IPS-18a (cell line): ENCODE results near the gene SDR9C7.
"Not testable (repeated sequence)": the region's sequence is repeated elsewhere in the genome, so short reads cannot be mapped to it uniquely, and the experiment has no call there.

Experiments
- H3K27ac ChIP-seq: one replicate; pipeline ENCODE4 v1.5.1; 2013; ENCODE audit warnings: low read length
- H3K27me3 ChIP-seq: one replicate; pipeline ENCODE4 v1.6.1; 2013; ENCODE audit warnings: mild to moderate bottlenecking, low read length; ENCODE audit not compliant: control insufficient read depth, insufficient read depth
- H3K36me3 ChIP-seq: one replicate; pipeline ENCODE4 v1.6.1; 2013; ENCODE audit warnings: low read depth, low read length; ENCODE audit not compliant: control insufficient read depth
- H3K4me1 ChIP-seq: one replicate; pipeline ENCODE4 v1.6.1; 2013; ENCODE audit warnings: low read depth, low read length; ENCODE audit not compliant: control insufficient read depth
- H3K4me3 ChIP-seq: one replicate; pipeline ENCODE4 v1.5.1; 2013; ENCODE audit warnings: low read length
- H3K9ac ChIP-seq: one replicate; pipeline ENCODE4 v1.6.1; 2013; ENCODE audit warnings: mild to moderate bottlenecking, low read length, moderate library complexity
- H3K9me3 ChIP-seq: one replicate; pipeline ENCODE4 v1.6.1; 2013; ENCODE audit warnings: low read depth, low read length; ENCODE audit not compliant: control insufficient read depth

SDR9C7 gene

GRCh38 chr12:56929780-56930179 lies 4.4 kb downstream of the SDR9C7 start:
- Histone ChIP-seq H3K4me3 (no peak overlapping the region), H3K4me1 (peaks cover 16% of the 10 kb centered on the region), H3K27me3 (no peaks in the 10 kb centered on the region), H3K36me3 (no peaks in the 10 kb centered on the region), H3K9ac (no peak overlapping the region), H3K27ac (no peak overlapping the region), H3K9me3 (no peaks in the 10 kb centered on the region)

GRCh38 chr12:56928262-56928661 lies 5.9 kb downstream of the SDR9C7 start:
- Histone ChIP-seq H3K27ac (no peak overlapping the region), H3K9me3 (no peaks in the 10 kb centered on the region), H3K27me3 (no peaks in the 10 kb centered on the region), H3K9ac (no peak overlapping the region), H3K4me1 (peaks cover 16% of the 10 kb centered on the region), H3K36me3 (no peaks in the 10 kb centered on the region), H3K4me3 (no peak overlapping the region)

DNA sequence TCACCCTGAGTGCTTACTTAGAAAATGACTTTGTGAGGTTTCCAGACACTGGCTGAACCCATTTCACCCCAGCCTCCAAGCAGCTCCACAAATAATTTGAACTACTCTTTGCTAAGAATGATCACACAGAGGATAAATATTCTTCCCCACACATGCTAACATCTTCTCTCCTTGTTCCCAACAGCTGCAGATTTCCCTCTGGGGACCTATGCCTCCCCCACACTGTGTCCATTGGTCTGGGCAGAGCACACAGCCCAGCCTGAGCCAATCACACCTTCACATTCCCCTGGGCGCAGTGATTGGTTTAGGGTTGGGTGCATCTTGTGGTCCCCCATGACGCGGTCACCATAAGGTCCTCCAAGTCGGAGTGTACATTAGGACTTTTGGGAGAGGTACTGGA lies 6.9 kb downstream of the SDR9C7 start:
- Histone ChIP-seq H3K9ac (no peak overlapping the region), H3K27ac (no peak overlapping the region), H3K4me1 (peaks cover 16% of the 10 kb centered on the region), H3K4me3 (no peak overlapping the region), H3K27me3 (no peaks in the 10 kb centered on the region), H3K9me3 (no peaks in the 10 kb centered on the region), H3K36me3 (no peaks in the 10 kb centered on the region)

- no peaks in the 10 kb centered on the region for H3K36me3 ChIP-seq
- H3K27ac ChIP-seq: no peak overlapping the region
- no peaks in the 10 kb centered on the region for H3K27me3 ChIP-seq
- no peak overlapping the region for H3K9ac ChIP-seq
- no peaks in the 10 kb centered on the region for H3K4me1 ChIP-seq
- no peaks in the 10 kb centered on the region for H3K9me3 ChIP-seq
- H3K4me3 ChIP-seq: no peak overlapping the region
Measured at GRCh38 chr12:56922031-56922430, 12.2 kb downstream of the SDR9C7 start.

GRCh38 chr12:56921346-56921745 lies 12.9 kb downstream of the SDR9C7 start:
- no peak overlapping the region for H3K9ac ChIP-seq
- H3K27ac ChIP-seq: no peak overlapping the region
- H3K9me3 ChIP-seq: no peaks in the 10 kb centered on the region
- no peaks in the 10 kb centered on the region for H3K36me3 ChIP-seq
- H3K4me3 ChIP-seq: no peak overlapping the region
- H3K27me3 ChIP-seq: no peaks in the 10 kb centered on the region
- no peaks in the 10 kb centered on the region for H3K4me1 ChIP-seq

DNA sequence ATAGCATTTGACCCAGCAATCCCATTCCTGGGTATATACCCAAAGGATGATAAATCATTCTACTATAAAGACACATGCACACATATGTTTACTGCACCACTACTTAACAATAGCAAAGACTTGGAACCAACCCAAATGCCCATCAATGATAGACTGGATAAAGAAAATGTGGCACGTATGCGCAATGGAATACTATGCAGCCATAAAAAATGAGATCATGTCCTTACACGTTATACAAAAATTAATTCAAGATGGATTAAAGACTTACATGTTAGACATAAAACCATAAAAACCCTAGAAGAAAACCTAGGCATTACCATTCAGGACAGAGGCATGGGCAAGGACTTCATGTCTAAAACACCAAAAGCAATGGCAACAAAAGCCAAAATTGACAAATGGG lies 16.1 kb downstream of the SDR9C7 start:
- H3K9me3 ChIP-seq, H3K36me3 ChIP-seq, H3K9ac ChIP-seq, H3K4me3 ChIP-seq, H3K27me3 ChIP-seq, H3K4me1 ChIP-seq, H3K27ac ChIP-seq: not testable (repeated sequence)

GRCh38 chr12:56916996-56917333 lies 17.2 kb downstream of the SDR9C7 start:
- H3K27ac ChIP-seq: no peak overlapping the region
- no peaks in the 10 kb centered on the region for H3K9me3 ChIP-seq
- no peak overlapping the region for H3K9ac ChIP-seq
- no peak overlapping the region for H3K4me3 ChIP-seq
- no peaks in the 10 kb centered on the region for H3K36me3 ChIP-seq
- no peaks in the 10 kb centered on the region for H3K27me3 ChIP-seq
- no peaks in the 10 kb centered on the region for H3K4me1 ChIP-seq

DNA sequence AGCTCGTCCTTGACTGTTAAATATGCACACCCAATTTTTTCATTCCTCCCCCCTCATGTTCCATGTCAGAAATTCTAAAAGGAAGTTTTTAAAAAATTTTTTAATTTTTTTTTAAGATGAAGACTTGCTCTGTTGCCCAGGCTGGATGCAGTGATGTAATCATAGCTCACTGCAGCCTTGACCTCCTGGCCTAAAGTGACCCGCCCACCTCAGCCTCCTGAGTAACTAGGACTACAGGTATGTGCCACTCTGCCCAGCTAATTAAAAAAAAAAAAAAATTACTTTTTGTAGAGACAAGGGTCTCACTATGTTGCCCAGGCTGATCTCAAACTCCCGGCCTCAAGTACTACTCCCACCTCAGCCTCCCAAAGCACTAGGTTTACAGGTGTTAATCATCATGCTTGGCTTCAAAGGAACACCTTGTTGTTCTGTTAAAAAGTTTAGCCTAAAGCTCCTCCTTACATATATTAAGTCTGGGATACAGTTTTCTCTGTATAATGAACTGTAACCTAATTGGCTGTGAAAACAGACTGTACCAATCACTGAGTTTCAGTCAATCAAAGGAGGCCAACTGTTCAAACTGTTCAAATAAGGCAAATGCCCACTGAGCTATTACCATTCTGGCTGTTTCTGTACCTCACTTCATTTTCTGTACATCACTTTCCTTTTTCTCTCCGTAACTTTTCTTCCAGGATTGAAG lies 17.8 kb downstream of the SDR9C7 start:
- H3K4me3 ChIP-seq: no peak overlapping the region
- H3K9me3 ChIP-seq: no peaks in the 10 kb centered on the region
- H3K4me1 ChIP-seq: no peaks in the 10 kb centered on the region
- no peaks in the 10 kb centered on the region for H3K27me3 ChIP-seq
- no peaks in the 10 kb centered on the region for H3K36me3 ChIP-seq
- no peak overlapping the region for H3K27ac ChIP-seq
- H3K9ac ChIP-seq: no peak overlapping the region

DNA sequence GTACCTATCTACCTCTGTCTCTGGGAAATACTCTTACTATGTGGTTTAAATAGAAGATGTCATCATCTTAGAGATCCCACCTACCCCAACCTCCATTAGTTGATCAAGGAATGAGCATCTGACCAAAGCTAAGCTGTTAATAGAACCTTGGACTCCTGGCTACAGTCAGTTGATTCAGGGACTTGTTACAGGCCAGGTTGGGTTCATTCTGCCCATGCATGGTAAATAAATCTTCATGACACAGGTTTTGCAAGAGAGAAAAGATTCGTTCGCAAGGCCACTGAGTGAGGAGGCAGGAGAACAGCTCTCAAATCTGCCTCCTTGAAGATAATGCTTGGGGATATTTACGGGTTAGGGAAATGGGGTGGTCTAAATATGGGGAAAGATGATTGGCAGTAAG lies 19.5 kb downstream of the SDR9C7 start:
- H3K9ac ChIP-seq: no peak overlapping the region
- H3K4me1 ChIP-seq: no peaks in the 10 kb centered on the region
- H3K27me3 ChIP-seq: no peaks in the 10 kb centered on the region
- no peaks in the 10 kb centered on the region for H3K36me3 ChIP-seq
- no peak overlapping the region for H3K4me3 ChIP-seq
- H3K9me3 ChIP-seq: peaks cover 5% of the 10 kb centered on the region
- no peak overlapping the region for H3K27ac ChIP-seq

DNA sequence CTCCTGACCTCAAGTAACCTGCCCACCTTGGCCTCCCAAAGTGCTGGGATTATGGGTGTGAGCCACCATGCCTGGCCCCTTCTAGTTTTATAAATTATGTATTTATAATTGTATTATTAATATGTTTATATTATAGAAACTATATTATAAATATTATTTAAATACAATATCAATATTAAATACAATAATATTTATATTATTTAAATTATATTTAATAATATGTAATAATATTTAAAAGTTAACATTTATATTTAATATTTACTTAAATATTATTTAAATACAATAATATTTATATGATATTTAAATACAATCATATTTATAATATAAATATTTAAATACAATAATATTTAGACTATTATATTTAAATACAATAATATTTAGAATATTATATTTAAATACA lies 20.0 kb downstream of the SDR9C7 start:
- Histone ChIP-seq H3K4me1 (no peaks in the 10 kb centered on the region), H3K9me3 (peaks cover 9% of the 10 kb centered on the region), H3K4me3 (no peak overlapping the region), H3K27ac (no peak overlapping the region), H3K27me3 (no peaks in the 10 kb centered on the region), H3K36me3 (no peaks in the 10 kb centered on the region), H3K9ac (no peak overlapping the region)

DNA sequence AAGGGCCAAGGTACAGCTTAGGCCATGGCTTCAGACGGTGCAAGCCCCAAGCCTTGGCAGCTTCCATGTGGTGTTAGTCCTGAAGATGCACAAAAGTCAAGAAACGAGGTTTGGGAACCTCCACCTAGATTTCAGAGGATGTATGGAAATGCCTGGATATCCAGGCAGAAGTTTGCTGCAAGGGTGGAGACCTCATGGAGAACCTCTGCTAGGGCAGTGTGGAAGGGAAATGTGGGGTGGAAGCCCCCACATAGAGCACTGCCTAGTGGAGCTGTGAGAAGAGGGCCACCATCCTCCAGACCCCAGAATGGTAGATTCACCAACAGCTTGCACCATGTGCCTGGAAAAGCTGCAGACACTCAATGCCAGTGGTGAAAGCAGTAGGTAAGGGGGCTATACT lies 24.8 kb downstream of the SDR9C7 start:
- H3K4me1 ChIP-seq, H3K36me3 ChIP-seq, H3K27ac ChIP-seq, H3K9ac ChIP-seq, H3K4me3 ChIP-seq, H3K27me3 ChIP-seq: not testable (repeated sequence)
- H3K9me3 ChIP-seq: peaks cover 18% of the 10 kb centered on the region

GRCh38 chr12:56908136-56908535 lies 26.1 kb downstream of the SDR9C7 start:
- no peak overlapping the region for H3K27ac ChIP-seq
- H3K9me3 ChIP-seq: peaks cover 18% of the 10 kb centered on the region
- no peaks in the 10 kb centered on the region for H3K27me3 ChIP-seq
- H3K4me1 ChIP-seq: no peaks in the 10 kb centered on the region
- no peaks in the 10 kb centered on the region for H3K36me3 ChIP-seq
- H3K9ac ChIP-seq: no peak overlapping the region
- no peak overlapping the region for H3K4me3 ChIP-seq
